Retina (tissue), 1 donor: ENCODE data around the gene EIF3K.
A peak's percentile ranks its signal among the peaks of the same experiment; 100 is the strongest.

Experiments used
- DNase-seq: peaks from one replicate; pipeline ENCODE4 v3.0.0-alpha.2; 2016

EIF3K gene

GRCh38 chr19:38650911-38651584 lies 32.1 kb downstream of the EIF3K start:
- no peak for DNase-seq

DNA sequence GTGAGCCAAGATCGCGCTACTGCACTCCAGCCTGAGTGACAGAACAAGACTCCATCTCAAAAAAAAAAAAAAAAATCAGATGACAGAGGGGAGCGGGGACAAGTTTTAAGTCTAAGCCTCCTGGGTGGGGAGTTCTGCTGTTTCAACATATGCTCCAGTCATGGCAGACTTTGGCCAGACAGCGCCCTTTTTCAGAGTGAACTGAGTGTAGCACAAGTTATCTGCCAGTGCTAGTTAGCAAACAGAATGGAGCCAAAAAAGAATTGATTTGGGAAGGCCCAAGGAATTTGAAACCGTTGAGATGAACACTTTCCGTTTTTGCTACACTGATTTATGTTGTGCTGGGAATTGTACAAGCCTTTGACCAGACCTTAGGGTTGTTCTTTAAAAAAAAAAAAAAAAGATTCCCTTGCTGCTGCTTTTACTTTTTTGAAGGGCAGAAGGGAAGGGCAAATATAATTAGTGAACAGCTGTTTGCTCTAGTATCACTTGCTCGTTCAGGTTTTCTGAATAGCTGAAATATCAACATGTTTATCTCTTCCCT lies 34.1 kb downstream of the EIF3K start:
- DNase-seq, result no peak

- DNase-seq, result no peak
Observed at GRCh38 chr19:38654628-38655055, 35.7 kb downstream of the EIF3K start.

- DNase-seq, result no peak
Observed at GRCh38 chr19:38655148-38655824, 36.3 kb downstream of the EIF3K start.

- no peak for DNase-seq
Observed at GRCh38 chr19:38656171-38656981, 37.4 kb downstream of the EIF3K start.

DNA sequence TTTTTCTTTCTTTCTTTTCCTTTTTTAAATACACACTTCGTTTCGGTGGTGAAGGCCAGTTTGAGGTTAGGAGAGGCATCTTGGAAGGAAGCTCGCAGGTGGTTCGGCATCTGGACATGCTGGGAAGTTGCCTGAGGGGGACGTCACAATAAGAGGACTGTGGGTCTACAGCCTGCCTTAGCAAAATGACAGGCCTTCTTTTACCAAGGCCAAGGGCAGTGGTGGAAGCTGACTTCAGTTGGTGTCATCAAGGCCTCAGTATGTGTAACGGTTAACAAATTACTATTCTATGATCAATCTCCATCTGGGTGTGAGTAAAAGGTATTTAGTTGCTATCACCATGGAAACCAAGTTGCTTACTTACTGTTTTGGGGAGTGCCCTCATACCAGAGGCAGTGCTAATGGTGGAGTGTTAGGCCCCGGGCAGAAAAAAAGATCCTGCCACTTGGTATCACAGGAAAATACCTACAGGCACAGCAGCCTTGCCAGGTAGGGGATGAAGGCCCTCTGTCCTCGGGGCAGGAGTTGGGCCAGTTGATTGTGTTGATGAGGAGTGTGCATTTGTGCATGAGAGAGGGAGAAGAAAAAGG lies 38.7 kb downstream of the EIF3K start:
- DNase-seq, result no peak

- no peak for DNase-seq
Observed at GRCh38 chr19:38658462-38659306, 39.7 kb downstream of the EIF3K start.

GRCh38 chr19:38660724-38661123 lies 41.7 kb downstream of the EIF3K start:
- DNase-seq, result no peak

- no peak for DNase-seq
Observed at GRCh38 chr19:38661136-38661535, 42.1 kb downstream of the EIF3K start.

GRCh38 chr19:38661996-38662395 lies 43.0 kb downstream of the EIF3K start:
- no peak for DNase-seq

DNA sequence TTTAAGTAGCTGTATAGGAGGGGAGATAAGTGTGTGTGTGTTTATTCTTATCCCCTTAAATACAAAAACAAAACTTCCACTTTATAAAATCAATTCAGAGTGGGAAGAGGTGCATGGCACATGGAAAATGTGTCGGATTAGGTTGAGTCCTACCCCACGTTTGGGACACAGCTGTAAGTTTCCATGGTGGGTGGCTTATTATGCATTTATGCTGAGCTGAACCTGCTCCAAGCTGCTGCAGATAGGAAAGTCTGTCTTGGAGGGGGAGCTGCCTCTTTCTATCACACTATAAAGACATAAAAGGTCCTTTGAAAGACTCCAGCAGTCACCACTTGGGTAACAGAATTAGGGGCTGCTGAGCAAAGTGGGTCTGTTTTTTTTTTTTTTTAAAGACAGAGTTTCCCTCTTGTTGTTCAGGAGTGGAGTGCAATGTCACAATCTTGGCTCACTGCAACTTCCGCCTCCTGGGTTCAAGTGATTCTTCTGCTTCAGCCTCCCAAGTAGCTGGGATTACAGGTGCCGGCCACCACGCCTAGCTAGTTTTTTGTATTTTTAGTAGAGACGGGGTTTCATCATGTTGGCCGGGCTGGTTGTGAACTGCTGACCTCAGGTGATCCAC lies 43.7 kb downstream of the EIF3K start:
- no peak for DNase-seq

DNA sequence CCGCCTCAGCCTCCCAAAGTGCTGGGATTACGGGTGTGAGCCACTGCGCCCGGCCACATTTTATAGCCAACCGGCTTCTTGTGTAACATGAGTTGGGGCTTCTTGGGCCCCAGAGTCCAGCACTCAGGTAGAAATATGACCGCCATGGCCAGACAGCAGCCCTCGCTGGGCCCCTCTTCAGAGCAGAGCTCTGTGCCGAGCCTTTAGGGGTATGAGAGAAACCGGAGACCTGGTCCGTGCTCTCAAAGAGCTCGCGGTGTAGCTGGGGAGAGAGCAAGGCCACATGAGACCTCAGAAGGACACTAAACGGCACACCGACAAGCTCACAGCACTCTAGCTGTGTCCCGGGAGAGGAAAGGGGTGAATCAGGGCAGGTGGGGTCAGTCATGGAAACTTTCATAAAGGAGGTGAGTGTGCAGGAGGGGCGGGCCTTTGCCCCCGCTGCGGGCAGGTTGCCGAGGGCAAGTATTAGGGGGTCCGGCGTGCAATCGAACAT lies 44.2 kb downstream of the EIF3K start:
- no peak for DNase-seq

- DNase-seq, result no peak
Observed at GRCh38 chr19:38663957-38664502, 45.0 kb downstream of the EIF3K start.

DNA sequence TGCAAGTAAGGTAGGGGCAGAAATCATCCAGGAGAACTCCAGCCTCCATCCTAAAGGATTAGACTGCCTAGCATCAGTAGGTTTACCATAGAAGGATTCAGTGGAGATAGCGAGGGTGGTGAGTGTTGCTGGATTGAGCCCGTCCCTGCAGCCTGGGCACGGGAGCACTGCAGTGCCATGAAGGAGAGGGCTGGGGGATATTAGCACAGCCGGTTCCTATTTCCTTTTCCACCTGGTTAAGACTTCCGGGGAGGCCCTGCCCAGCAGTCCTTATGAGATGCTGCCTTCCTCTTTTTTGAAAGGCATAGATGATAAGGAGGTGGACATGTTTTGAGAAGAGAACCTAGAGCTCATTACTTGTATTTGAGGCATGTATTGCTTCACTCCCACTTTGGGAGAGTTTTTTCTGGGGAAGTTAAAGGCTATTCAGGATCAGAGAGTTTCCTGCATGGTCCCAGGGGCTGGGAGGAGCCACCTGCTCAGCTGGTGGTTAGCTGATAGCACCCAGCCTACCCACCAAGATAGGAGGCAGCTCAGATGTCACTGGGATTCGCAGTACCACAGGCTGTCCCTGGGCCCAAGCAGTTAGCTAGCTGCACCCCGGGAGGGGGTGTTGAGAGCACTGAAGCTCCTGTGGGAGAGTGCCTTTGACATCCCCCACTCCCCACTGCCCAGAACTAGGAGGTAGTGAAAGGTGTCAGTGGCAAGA lies 45.7 kb downstream of the EIF3K start:
- DNase-seq, result no peak

DNA sequence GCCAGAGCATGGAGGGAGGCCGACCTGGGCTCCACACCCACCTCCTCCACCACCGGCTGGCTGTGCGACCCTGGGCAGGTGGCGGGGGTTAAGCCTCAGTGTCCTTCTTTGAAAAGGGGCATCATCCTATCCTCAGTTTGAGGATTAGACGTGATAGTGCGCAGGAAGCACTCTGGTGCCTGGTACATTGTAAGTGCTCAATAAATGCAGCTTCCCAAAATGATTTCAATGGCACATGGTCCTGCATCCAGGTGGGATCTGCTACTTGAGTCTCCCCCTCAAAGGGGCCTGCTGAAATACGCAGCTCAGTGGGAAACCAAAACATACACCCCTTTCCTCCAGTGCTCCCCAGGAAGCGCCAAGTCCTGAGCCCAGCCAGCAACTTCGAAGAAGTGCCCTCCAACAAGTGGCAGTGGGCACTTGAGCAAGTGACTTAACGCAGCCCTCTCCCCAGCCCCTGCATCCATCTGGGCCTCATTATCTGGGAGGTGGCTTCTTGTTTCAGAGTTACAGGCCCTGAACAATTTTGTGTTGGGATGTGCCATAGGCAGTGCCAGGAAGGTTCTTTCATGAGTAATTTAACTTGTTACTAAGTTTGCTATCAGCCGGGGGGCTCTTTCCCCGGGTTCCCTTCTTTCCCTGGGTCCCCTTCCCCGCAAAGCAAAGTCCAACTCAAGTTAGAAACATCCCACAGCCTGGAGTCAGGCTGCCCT lies 46.4 kb downstream of the EIF3K start:
- DNase-seq, result no peak

DNA sequence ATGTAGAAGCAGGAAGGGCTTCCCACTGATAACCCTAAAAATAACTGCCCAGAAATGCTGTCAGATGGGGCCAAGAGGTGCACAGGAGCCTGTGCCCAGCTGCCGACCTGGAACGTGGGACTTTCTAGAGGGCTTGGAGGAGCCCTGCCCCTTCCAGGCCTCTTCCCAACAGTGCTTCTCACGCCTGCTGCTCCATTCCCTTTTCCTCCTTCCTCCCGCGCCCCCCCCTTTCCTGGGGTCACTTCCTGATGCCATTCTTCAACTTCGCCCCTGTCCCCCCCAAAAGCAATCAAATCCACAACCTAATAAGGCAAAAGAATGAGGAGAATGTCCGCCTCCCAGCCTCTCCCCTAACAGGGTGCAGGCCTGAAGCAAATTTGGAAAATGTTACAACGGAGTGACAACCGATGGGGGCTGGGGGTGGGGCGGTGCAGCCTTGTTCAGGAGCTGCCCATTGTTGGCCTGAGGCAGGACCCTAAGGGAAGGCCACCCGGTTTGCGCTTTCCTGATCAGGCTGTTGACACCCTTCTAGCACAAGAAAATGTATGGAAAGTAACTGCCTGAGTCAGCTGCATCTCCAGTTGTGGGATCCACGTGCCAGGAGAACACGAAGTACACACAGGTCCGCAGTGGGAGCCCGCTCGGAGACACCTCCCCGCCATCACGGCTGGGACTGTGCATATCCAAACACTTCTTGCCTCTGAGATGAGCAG lies 47.1 kb downstream of the EIF3K start:
- DNase-seq, result peak; percentile 52

DNA sequence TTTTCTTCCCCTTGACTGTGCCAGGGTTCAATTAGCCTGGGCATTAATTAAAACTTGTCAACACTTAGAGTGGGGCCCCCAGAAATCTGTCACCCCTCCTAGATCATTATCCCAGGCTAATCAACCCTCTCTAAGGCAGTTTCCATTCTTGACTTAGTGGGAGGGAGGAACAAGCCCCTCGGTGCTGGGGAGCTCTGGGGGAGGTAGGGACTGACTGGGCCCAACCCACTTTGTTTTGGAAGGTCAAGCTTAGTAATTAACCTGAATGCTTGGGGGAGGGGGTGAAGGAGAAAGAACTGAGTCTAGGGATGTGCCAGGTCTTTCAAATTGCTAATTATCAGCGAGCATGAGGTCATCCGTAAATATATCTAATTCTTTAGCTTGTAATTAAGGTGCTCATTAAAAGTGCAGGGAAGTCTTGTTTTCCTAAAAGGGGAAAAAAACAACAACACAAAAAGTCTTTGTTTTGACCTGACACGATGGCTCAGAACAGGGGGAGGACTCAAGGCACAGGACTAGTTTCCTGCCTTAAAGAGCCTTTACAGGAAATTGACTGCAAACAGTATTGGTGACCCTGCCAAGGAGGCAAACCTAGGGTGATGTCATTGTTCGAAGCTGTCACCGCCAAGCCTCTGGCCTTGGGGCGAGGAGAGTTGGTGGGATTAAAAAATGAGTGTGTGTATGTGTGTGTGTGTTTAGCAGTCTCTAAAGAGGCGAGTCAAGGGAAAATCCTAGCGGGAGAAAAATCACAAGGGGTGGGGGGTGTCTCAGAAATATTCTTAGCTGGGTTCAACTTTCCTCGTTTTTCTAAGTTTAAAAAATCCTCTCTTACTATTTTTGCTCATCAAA lies 47.9 kb downstream of the EIF3K start:
- DNase-seq, result peak; percentile 59

DNA sequence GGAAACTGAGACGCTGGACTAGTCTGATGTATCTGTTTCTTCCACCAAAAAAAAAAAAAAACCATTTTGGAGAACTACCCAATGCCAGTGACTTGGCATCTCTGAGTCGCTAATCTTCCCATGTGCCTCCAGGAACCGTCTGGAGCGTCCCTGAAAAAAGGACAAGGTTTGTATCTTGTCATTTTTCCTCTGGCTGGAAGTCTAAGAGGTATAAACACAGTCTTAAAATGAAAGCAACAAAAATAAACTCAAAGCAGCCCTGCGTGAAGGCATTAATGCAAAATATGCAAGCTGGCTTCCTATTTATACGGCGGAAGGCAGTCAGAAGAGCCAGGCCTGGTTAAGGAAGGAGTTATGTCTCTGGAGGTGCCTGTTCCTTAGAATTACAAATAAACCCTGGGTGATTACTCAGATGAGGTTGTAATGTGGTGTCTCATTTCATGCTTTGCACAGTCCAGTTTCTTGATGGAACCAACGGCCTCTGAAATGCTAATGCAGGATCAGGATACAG lies 48.7 kb downstream of the EIF3K start:
- no peak for DNase-seq
